ENCODE data around the gene SYNC.

The SYNC gene

GRCh38 chr1:32724678-32725614 lies 22.4 kb upstream of the SYNC start:
- no peaks in the 10 kb centered on the region for H3K9me3 ChIP-seq (ENCODE audit: control extremely low read depth in 1 of 5, control insufficient read depth in 4 of 5, insufficient read depth in 2 of 5, low read depth in 1 of 5, low read length in 4 of 5)
- peak overlapping the region in 6 of 7 experiments; percentile 5 to 70 (median 44) for H3K4me3 ChIP-seq (ENCODE audit: control insufficient read depth in 1 of 7, extremely low read depth in 1 of 7, insufficient read depth in 4 of 7, low read depth in 2 of 7, low read length in 6 of 7)
- no peaks in the 10 kb centered on the region for H3K36me3 ChIP-seq (ENCODE audit: control insufficient read depth in 4 of 4, insufficient read depth in 4 of 4, low read length in 3 of 4)
- peak overlapping the region in 1 of 2 experiments; percentile 25 for H3K27ac ChIP-seq (ENCODE audit: insufficient read depth in 1 of 2, low read depth in 1 of 2, low read length in 2 of 2, poor library complexity in 1 of 2, severe bottlenecking in 2 of 2)
- peak; percentile 90 to 98 (median 97) for DNase-seq
- no peaks in the 10 kb centered on the region for H3K27me3 ChIP-seq (replicated peaks in 2 of 5; ENCODE audit: control insufficient read depth in 4 of 5, insufficient read depth in 5 of 5, low read length in 4 of 5)
- ChIA-PET CTCF (interaction anchor here (0.9 to 4.6 kb wide), 9 partner anchors 9 to 49 kb away, joined by 3 to 32 read pairs (median 4); a partner anchor contains a TSS), POLR2A (interaction anchor here (0.5 to 0.9 kb wide), 3 partner anchors 14 to 24 kb away, joined by 3 to 4 read pairs (median 3); no protein-coding TSS in a partner anchor)
- H3K4me1 ChIP-seq (ENCODE audit: control extremely low read depth in 1 of 4, control insufficient read depth in 4 of 4, insufficient read depth in 4 of 4, low read length in 3 of 4) = peaks cover 5 to 23% (median 15%) of the 10 kb centered on the region in 4 experiments
- WGBS (ENCODE audit: insufficient coverage) = 24% methylated on average over 11 of the region's 14 CpGs

GRCh38 chr1:32719681-32720275 lies 17.2 kb upstream of the SYNC start:
- peaks cover 4 to 28% (median 22%) of the 10 kb centered on the region in 4 experiments for H3K4me1 ChIP-seq (ENCODE audit: control extremely low read depth in 1 of 4, control insufficient read depth in 4 of 4, insufficient read depth in 4 of 4, low read length in 3 of 4)
- CTCF ChIA-PET = interaction anchor here (10.0 to 11.3 kb wide), 2 partner anchors 11 to 52 kb away, joined by 91 to 210 read pairs; no protein-coding TSS in a partner anchor

GRCh38 chr1:32718527-32718926 lies 16.0 kb upstream of the SYNC start:
- POLR2A ChIA-PET = no interaction called here
- DNase-seq = no peak
- CTCF ChIA-PET = interaction anchor here (1.2 to 11.3 kb wide), 3 partner anchors 12 to 68 kb away, joined by 3 to 210 read pairs (median 91); no protein-coding TSS in a partner anchor
- peaks cover 4 to 23% (median 17%) of the 10 kb centered on the region in 4 experiments for H3K4me1 ChIP-seq (ENCODE audit: control extremely low read depth in 1 of 4, control insufficient read depth in 4 of 4, insufficient read depth in 4 of 4, low read length in 3 of 4)
- no peaks in the 10 kb centered on the region for H3K36me3 ChIP-seq (ENCODE audit: control insufficient read depth in 4 of 4, insufficient read depth in 4 of 4, low read length in 3 of 4)
- no peaks in the 10 kb centered on the region for H3K27me3 ChIP-seq (replicated peaks in 2 of 5; ENCODE audit: control insufficient read depth in 4 of 5, insufficient read depth in 5 of 5, low read length in 4 of 5)
- no peak overlapping the region for H3K4me3 ChIP-seq (ENCODE audit: control insufficient read depth in 1 of 7, extremely low read depth in 1 of 7, insufficient read depth in 4 of 7, low read depth in 2 of 7, low read length in 6 of 7)
- H3K27ac ChIP-seq (ENCODE audit: insufficient read depth in 1 of 2, low read depth in 1 of 2, low read length in 2 of 2, poor library complexity in 1 of 2, severe bottlenecking in 2 of 2) = no peak overlapping the region
- WGBS (ENCODE audit: insufficient coverage) = 100% methylated on average over 1 of the region's 1 CpG
- H3K9me3 ChIP-seq (ENCODE audit: control extremely low read depth in 1 of 5, control insufficient read depth in 4 of 5, insufficient read depth in 2 of 5, low read depth in 1 of 5, low read length in 4 of 5) = no peaks in the 10 kb centered on the region

More at GRCh38 chr1:32719681-32720275, 17.2 kb upstream of the SYNC start:
- Histone ChIP-seq H3K4me3 (ENCODE audit: control insufficient read depth in 1 of 7, extremely low read depth in 1 of 7, insufficient read depth in 4 of 7, low read depth in 2 of 7, low read length in 6 of 7) (no peak overlapping the region), H3K9me3 (ENCODE audit: control extremely low read depth in 1 of 5, control insufficient read depth in 4 of 5, insufficient read depth in 2 of 5, low read depth in 1 of 5, low read length in 4 of 5) (no peaks in the 10 kb centered on the region), H3K27ac (ENCODE audit: insufficient read depth in 1 of 2, low read depth in 1 of 2, low read length in 2 of 2, poor library complexity in 1 of 2, severe bottlenecking in 2 of 2) (no peak overlapping the region), H3K36me3 (ENCODE audit: control insufficient read depth in 4 of 4, insufficient read depth in 4 of 4, low read length in 3 of 4) (no peaks in the 10 kb centered on the region), H3K27me3 (replicated peaks in 2 of 5; ENCODE audit: control insufficient read depth in 4 of 5, insufficient read depth in 5 of 5, low read length in 4 of 5) (no peaks in the 10 kb centered on the region)
- DNase-seq = no peak
- 94% methylated on average over 4 of the region's 4 CpGs for WGBS (ENCODE audit: insufficient coverage)
- POLR2A ChIA-PET = no interaction called here

GRCh38 chr1:32718036-32718435 lies 15.5 kb upstream of the SYNC start:
- CTCF ChIA-PET = interaction anchor here (1.2 to 11.3 kb wide), 4 partner anchors 10 to 68 kb away, joined by 3 to 210 read pairs (median 49); no protein-coding TSS in a partner anchor
- no CpG with 5 or more reads among the region's 2 CpGs for WGBS (ENCODE audit: insufficient coverage)
- POLR2A ChIA-PET = no interaction called here

GRCh38 chr1:32717503-32717902 lies 14.9 kb upstream of the SYNC start:
- no peak for DNase-seq
- WGBS (ENCODE audit: insufficient coverage) = 100% methylated on average over 3 of the region's 4 CpGs
- H3K36me3 ChIP-seq (ENCODE audit: control insufficient read depth in 4 of 4, insufficient read depth in 4 of 4, low read length in 3 of 4) = no peaks in the 10 kb centered on the region
- H3K27ac ChIP-seq (ENCODE audit: insufficient read depth in 1 of 2, low read depth in 1 of 2, low read length in 2 of 2, poor library complexity in 1 of 2, severe bottlenecking in 2 of 2) = no peak overlapping the region
- ChIA-PET POLR2A (interaction anchor here (0.6 kb wide), 1 partner anchor 292 kb away, joined by 3 read pairs; no protein-coding TSS in a partner anchor), CTCF (interaction anchor here (1.2 to 11.3 kb wide), 4 partner anchors 10 to 69 kb away, joined by 3 to 210 read pairs (median 49); no protein-coding TSS in a partner anchor)
- H3K4me3 ChIP-seq (ENCODE audit: control insufficient read depth in 1 of 7, extremely low read depth in 1 of 7, insufficient read depth in 4 of 7, low read depth in 2 of 7, low read length in 6 of 7) = no peak overlapping the region
- no peaks in the 10 kb centered on the region for H3K9me3 ChIP-seq (ENCODE audit: control extremely low read depth in 1 of 5, control insufficient read depth in 4 of 5, insufficient read depth in 2 of 5, low read depth in 1 of 5, low read length in 4 of 5)
- no peaks in the 10 kb centered on the region for H3K27me3 ChIP-seq (replicated peaks in 2 of 5; ENCODE audit: control insufficient read depth in 4 of 5, insufficient read depth in 5 of 5, low read length in 4 of 5)
- peaks cover 4 to 23% (median 17%) of the 10 kb centered on the region in 4 experiments for H3K4me1 ChIP-seq (ENCODE audit: control extremely low read depth in 1 of 4, control insufficient read depth in 4 of 4, insufficient read depth in 4 of 4, low read length in 3 of 4)

More at GRCh38 chr1:32718036-32718435, 15.5 kb upstream of the SYNC start:
- H3K27ac ChIP-seq (ENCODE audit: insufficient read depth in 1 of 2, low read depth in 1 of 2, low read length in 2 of 2, poor library complexity in 1 of 2, severe bottlenecking in 2 of 2) = no peak overlapping the region
- H3K4me3 ChIP-seq (ENCODE audit: control insufficient read depth in 1 of 7, extremely low read depth in 1 of 7, insufficient read depth in 4 of 7, low read depth in 2 of 7, low read length in 6 of 7) = no peak overlapping the region
- no peaks in the 10 kb centered on the region for H3K36me3 ChIP-seq (ENCODE audit: control insufficient read depth in 4 of 4, insufficient read depth in 4 of 4, low read length in 3 of 4)
- H3K9me3 ChIP-seq (ENCODE audit: control extremely low read depth in 1 of 5, control insufficient read depth in 4 of 5, insufficient read depth in 2 of 5, low read depth in 1 of 5, low read length in 4 of 5) = no peaks in the 10 kb centered on the region
- DNase-seq = no peak
- no peaks in the 10 kb centered on the region for H3K27me3 ChIP-seq (replicated peaks in 2 of 5; ENCODE audit: control insufficient read depth in 4 of 5, insufficient read depth in 5 of 5, low read length in 4 of 5)
- peaks cover 4 to 23% (median 17%) of the 10 kb centered on the region in 4 experiments for H3K4me1 ChIP-seq (ENCODE audit: control extremely low read depth in 1 of 4, control insufficient read depth in 4 of 4, insufficient read depth in 4 of 4, low read length in 3 of 4)

GRCh38 chr1:32716312-32717148 lies 14.0 kb upstream of the SYNC start:
- no peaks in the 10 kb centered on the region for H3K36me3 ChIP-seq (ENCODE audit: control insufficient read depth in 4 of 4, insufficient read depth in 4 of 4, low read length in 3 of 4)
- ChIA-PET CTCF (interaction anchor here (0.7 to 11.3 kb wide), 7 partner anchors 9 to 156 kb away, joined by 3 to 210 read pairs (median 3); no protein-coding TSS in a partner anchor), POLR2A (interaction anchor here (0.6 kb wide), 1 partner anchor 291 kb away, joined by 3 read pairs; no protein-coding TSS in a partner anchor)
- no peaks in the 10 kb centered on the region for H3K9me3 ChIP-seq (ENCODE audit: control extremely low read depth in 1 of 5, control insufficient read depth in 4 of 5, insufficient read depth in 2 of 5, low read depth in 1 of 5, low read length in 4 of 5)
- 17% methylated on average over 7 of the region's 9 CpGs for WGBS (ENCODE audit: insufficient coverage)
- peak; percentile 42 to 52 (median 51) for DNase-seq
- H3K4me3 ChIP-seq (ENCODE audit: control insufficient read depth in 1 of 7, extremely low read depth in 1 of 7, insufficient read depth in 4 of 7, low read depth in 2 of 7, low read length in 6 of 7) = peak overlapping the region in 2 of 7 experiments; percentile 28 to 60
- H3K27ac ChIP-seq (ENCODE audit: insufficient read depth in 1 of 2, low read depth in 1 of 2, low read length in 2 of 2, poor library complexity in 1 of 2, severe bottlenecking in 2 of 2) = peak overlapping the region in 1 of 2 experiments; percentile 44
- no peaks in the 10 kb centered on the region for H3K27me3 ChIP-seq (replicated peaks in 2 of 5; ENCODE audit: control insufficient read depth in 4 of 5, insufficient read depth in 5 of 5, low read length in 4 of 5)
- peaks cover 4 to 32% (median 22%) of the 10 kb centered on the region in 4 experiments for H3K4me1 ChIP-seq (ENCODE audit: control extremely low read depth in 1 of 4, control insufficient read depth in 4 of 4, insufficient read depth in 4 of 4, low read length in 3 of 4)

All from common myeloid progenitor, CD34-positive (primary cell).